Hepatocyte (in vitro differentiated cells): Measurements from ENCODE around the gene TNNT2. TPM values are rescaled to one million over a fixed set of nuclear protein-coding genes. Genes with fewer than 3 reads are reported as not detected.

Source experiments
- DNase-seq: peaks from one replicate; pipeline ENCODE4 v3.0.0-alpha.2; 2016; ENCODE audit warnings: low spot score
- H2AFZ ChIP-seq: fragments of 200-600 bp; sonication (generic); 2 replicates; pipeline ENCODE4 v1.6.0; 2016; ENCODE audit warnings: antibody characterized with exemption, mild to moderate bottlenecking
- H3K27ac ChIP-seq: fragments of 200-600 bp; sonication (generic); 2 replicates; pipeline ENCODE4 v1.5.1; 2016; ENCODE audit warnings: mild to moderate bottlenecking
- H3K27me3 ChIP-seq: fragments of 200-600 bp; sonication (generic); 2 replicates; pipeline ENCODE4 v1.6.1; 2016
- H3K36me3 ChIP-seq: fragments of 200-600 bp; sonication (generic); replicated peaks from 2 replicates; pipeline ENCODE4 v1.5.1; 2016; ENCODE audit warnings: low read depth; ENCODE audit not compliant: insufficient read depth
- H3K4me1 ChIP-seq: fragments of 200-600 bp; sonication (generic); 2 replicates; pipeline ENCODE4 v1.5.1; 2016; ENCODE audit warnings: mild to moderate bottlenecking, moderate library complexity; ENCODE audit not compliant: insufficient read depth
- H3K4me2 ChIP-seq: fragments of 200-600 bp; sonication (generic); 2 replicates; pipeline ENCODE4 v1.6.0; 2016
- H3K4me3 ChIP-seq: fragments of 200-600 bp; sonication (generic); 2 replicates; pipeline ENCODE4 v1.5.1; 2016; ENCODE audit warnings: mild to moderate bottlenecking
- H3K79me2 ChIP-seq: fragments of 200-600 bp; sonication (generic); 2 replicates; pipeline ENCODE4 v1.6.0; 2017; ENCODE audit warnings: mild to moderate bottlenecking
- H3K9me2 ChIP-seq: fragments of 200-600 bp; sonication (generic); replicated peaks from 2 replicates; pipeline ENCODE4 v1.6.0; 2017; ENCODE audit warnings: mild to moderate bottlenecking; ENCODE audit not compliant: insufficient read depth
- H3K9me3 ChIP-seq: fragments of 200-600 bp; sonication (generic); 2 replicates; pipeline ENCODE4 v1.5.1; 2016; ENCODE audit warnings: low read depth, mild to moderate bottlenecking
- H4K20me1 ChIP-seq: fragments of 200-600 bp; sonication (generic); 2 replicates; pipeline ENCODE4 v1.6.0; 2016; ENCODE audit warnings: mild to moderate bottlenecking; ENCODE audit not compliant: insufficient read depth, poor library complexity, severe bottlenecking
- CTCF ChIP-seq: fragments of 200-600 bp; sonication (generic); IDR thresholded peaks from 2 replicates; pipeline ENCODE4 v1.5.1; 2016; ENCODE audit warnings: antibody characterized with exemption, mild to moderate bottlenecking; ENCODE audit not compliant: poor library complexity
- EZH2 ChIP-seq: fragments of 200-600 bp; sonication (generic); IDR thresholded peaks from 2 replicates; pipeline ENCODE4 v1.6.1; 2016; ENCODE audit warnings: antibody characterized with exemption, mild to moderate bottlenecking, borderline replicate concordance
- EZH2phosphoT487 ChIP-seq: fragments of 200-600 bp; sonication (generic); IDR thresholded peaks from one replicate; pipeline ENCODE4 v1.6.1; 2018; ENCODE audit warnings: antibody characterized with exemption, mild to moderate bottlenecking, low read depth, moderate library complexity; ENCODE audit not compliant: unreplicated experiment, severe bottlenecking
- whole genome bisulfite sequencing: methylation state at CpG from one replicate; pipeline ENCODE4 v1.1.6; 2016; ENCODE audit warnings: low lambda C conversion rate; ENCODE audit errors: missing lambda C conversion rate; 5-methylcytosine and 5-hydroxymethylcytosine counted together
- polyA plus RNA-seq: library from polyadenylated mRNA; unstranded; fragments of >200 nt; fragmentation: Nextera tagmentation; extraction: Ambion mirVana; gene quantifications from 2 replicates; pipeline ENCODE4 v1.2.1, GENCODE V29; 2016
- total RNA-seq: library from RNA; depleted of rRNA; stranded (reverse); fragments of >200 nt; gene quantifications from 2 replicates; pipeline ENCODE4 v1.2.3, GENCODE V29; 2014

Gene TNNT2
- total and polyA plus RNA-seq, 2 experiments from 2014 or later = 25.9 to 33.5 TPM

GRCh38 chr1:201357211-201357610 is 20.3 kb downstream of the TNNT2 start:
- no peak for TF ChIP-seq CTCF
- H3K4me2 ChIP-seq = no peak overlapping the region
- H3K27ac ChIP-seq = no peak overlapping the region
- H3K4me3 ChIP-seq = no peak overlapping the region
- H3K9me3 ChIP-seq = no peaks in the 10 kb centered on the region
- no peaks in the 10 kb centered on the region for H3K9me2 ChIP-seq
- no peaks in the 10 kb centered on the region for H3K36me3 ChIP-seq
- no peaks in the 10 kb centered on the region for H3K4me1 ChIP-seq
- H3K79me2 ChIP-seq = no peaks in the 10 kb centered on the region
- WGBS = 97% methylated on average over 8 of the region's 8 CpGs
- H3K27me3 ChIP-seq = no peaks in the 10 kb centered on the region
- no peaks in the 10 kb centered on the region for H4K20me1 ChIP-seq
- no peak for DNase-seq
- H2AFZ ChIP-seq = no peak overlapping the region

- Histone ChIP-seq H3K9me3 (no peaks in the 10 kb centered on the region), H3K4me3 (no peak overlapping the region), H3K4me1 (no peaks in the 10 kb centered on the region), H3K27ac (no peak overlapping the region), H3K79me2 (no peaks in the 10 kb centered on the region), H3K4me2 (no peak overlapping the region), H3K9me2 (no peaks in the 10 kb centered on the region), H4K20me1 (no peaks in the 10 kb centered on the region), H3K36me3 (no peaks in the 10 kb centered on the region), H2AFZ (no peak overlapping the region), H3K27me3 (no peaks in the 10 kb centered on the region)
- TF ChIP-seq EZH2 (no peak), EZH2phosphoT487 (no peak), CTCF (no peak)
- 94% methylated on average over 10 of the region's 11 CpGs for WGBS
- no peak for DNase-seq
These were observed 20.8 kb downstream of the TNNT2 start for GRCh38 chr1:201356701-201357100.

DNA sequence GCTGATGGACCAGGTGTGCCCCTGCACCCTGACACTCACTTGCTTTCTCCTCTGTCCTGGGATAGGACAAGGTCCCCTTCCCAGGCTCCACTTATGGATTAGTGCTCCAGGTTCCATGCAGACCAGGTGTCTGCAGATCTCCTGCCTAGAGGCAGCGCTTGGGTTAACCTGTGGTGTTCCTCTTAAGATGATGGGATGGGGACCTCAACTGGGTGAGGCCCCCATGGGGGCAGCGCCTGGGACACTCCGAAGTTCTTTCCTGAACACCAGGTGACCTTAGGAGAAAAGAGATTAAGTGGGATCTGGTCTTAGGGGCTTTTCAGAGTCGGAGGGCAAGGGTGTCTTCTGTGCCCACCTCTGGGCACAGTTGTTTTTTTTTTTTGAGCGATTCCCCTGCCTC is 21.2 kb downstream of the TNNT2 start:
- H3K4me2 ChIP-seq = no peak overlapping the region
- H2AFZ ChIP-seq = no peak overlapping the region
- no peak overlapping the region for H3K4me3 ChIP-seq

More for the DNA sequence above, 21.2 kb downstream of the TNNT2 start:
- Histone ChIP-seq H3K36me3 (no peaks in the 10 kb centered on the region), H3K27me3 (no peaks in the 10 kb centered on the region), H4K20me1 (no peaks in the 10 kb centered on the region), H3K27ac (no peak overlapping the region), H3K9me2 (no peaks in the 10 kb centered on the region), H3K79me2 (no peaks in the 10 kb centered on the region), H3K9me3 (no peaks in the 10 kb centered on the region), H3K4me1 (no peaks in the 10 kb centered on the region)
- DNase-seq = no peak
- TF ChIP-seq CTCF (no peak), EZH2 (no peak)
- WGBS = 93% methylated on average over 5 of the region's 5 CpGs
